Neural progenitor cell (in vitro differentiated cells): ENCODE data around the gene C20orf204. TPM values are rescaled to one million over a fixed set of nuclear protein-coding genes. Genes with fewer than 3 reads are reported as not detected.

Experiments
- DNase-seq: peaks from one replicate; pipeline ENCODE4 v3.0.0-alpha.2; 2016; ENCODE audit warnings: low spot score
- H2AFZ ChIP-seq: fragments of 200-600 bp; sonication (generic); replicated peaks from 2 replicates; pipeline ENCODE4 v1.6.1; 2016; ENCODE audit warnings: antibody characterized with exemption
- H3F3A ChIP-seq: fragments of 200-600 bp; sonication (generic); 2 replicates; pipeline ENCODE4 v1.6.1; 2016; ENCODE audit warnings: antibody characterized with exemption, low read depth
- H3K27ac ChIP-seq: fragments of 200-600 bp; sonication (generic); 2 replicates; pipeline ENCODE4 v1.5.1; 2016; ENCODE audit warnings: mild to moderate bottlenecking
- H3K27me3 ChIP-seq: fragments of 200-600 bp; sonication (generic); 2 replicates; pipeline ENCODE4 v1.6.1; 2016; ENCODE audit warnings: mild to moderate bottlenecking, moderate library complexity
- H3K36me3 ChIP-seq: fragments of 200-600 bp; sonication (generic); 2 replicates; pipeline ENCODE4 v1.5.1; 2016
- H3K4me1 ChIP-seq: fragments of 200-600 bp; sonication (generic); 2 replicates; pipeline ENCODE4 v1.6.1; 2016; ENCODE audit warnings: mixed run types
- H3K4me2 ChIP-seq: fragments of 200-600 bp; sonication (generic); 2 replicates; pipeline ENCODE4 v1.6.1; 2016
- H3K4me3 ChIP-seq: fragments of 200-600 bp; sonication (generic); 2 replicates; pipeline ENCODE4 v1.5.1; 2016
- H3K79me2 ChIP-seq: fragments of 200-600 bp; sonication (generic); 2 replicates; pipeline ENCODE4 v1.6.1; 2016; ENCODE audit warnings: low read depth
- H3K9ac ChIP-seq: fragments of 200-600 bp; sonication (generic); 2 replicates; pipeline ENCODE4 v1.6.1; 2016
- H3K9me3 ChIP-seq: fragments of 200-600 bp; sonication (generic); 2 replicates; pipeline ENCODE4 v1.5.1; 2016; ENCODE audit warnings: low read depth
- H4K20me1 ChIP-seq: fragments of 200-600 bp; sonication (generic); 2 replicates; pipeline ENCODE4 v1.6.1; 2016; ENCODE audit warnings: low read depth
- H3K27ac Mint-ChIP-seq: 3 replicates; pipeline ENCODE4 v1.8.0; 2021; ENCODE audit warnings: mixed read lengths
- H3K27me3 Mint-ChIP-seq: 2 replicates; pipeline ENCODE4 v1.8.0; 2022; ENCODE audit warnings: low read depth, mild to moderate bottlenecking, inconsistent platforms, moderate library complexity, mixed read lengths; ENCODE audit not compliant: insufficient read depth
- H3K36me3 Mint-ChIP-seq: 3 replicates; pipeline ENCODE4 v1.8.0; 2021; ENCODE audit warnings: mixed read lengths
- H3K4me1 Mint-ChIP-seq: 3 replicates; pipeline ENCODE4 v1.8.0; 2021; ENCODE audit warnings: mixed read lengths
- H3K4me3 Mint-ChIP-seq: 3 replicates; pipeline ENCODE4 v1.8.0; 2021; ENCODE audit warnings: mild to moderate bottlenecking, moderate library complexity, mixed read lengths
- H3K9me3 Mint-ChIP-seq: 3 replicates; pipeline ENCODE4 v1.8.0; 2020; ENCODE audit warnings: mixed read lengths
- EZH2 ChIP-seq: fragments of 200-600 bp; sonication (generic); IDR thresholded peaks from 2 replicates; pipeline ENCODE4 v1.6.1; 2017; ENCODE audit warnings: antibody characterized with exemption, mild to moderate bottlenecking, moderate library complexity
- EZH2phosphoT487 ChIP-seq: fragments of 200-600 bp; sonication (generic); IDR thresholded peaks from 2 replicates; pipeline ENCODE4 v1.6.1; 2017; ENCODE audit warnings: antibody characterized with exemption
- total RNA-seq: library from RNA; depleted of rRNA; stranded (reverse); fragments of >200 nt; gene quantifications from 2 replicates; pipeline ENCODE4 v1.2.3, GENCODE V29; 2015; ENCODE audit warnings: low replicate concordance
- TF ChIP-seq, protein P1 (sequence below): fragments of 200-600 bp; sonication (generic); IDR thresholded peaks from 2 replicates; pipeline ENCODE4 v1.5.1; 2017; ENCODE audit warnings: antibody characterized with exemption, mild to moderate bottlenecking

The C20orf204 gene
- total RNA-seq, 1 donor from 2014 or later = 0.04 TPM

DNA sequence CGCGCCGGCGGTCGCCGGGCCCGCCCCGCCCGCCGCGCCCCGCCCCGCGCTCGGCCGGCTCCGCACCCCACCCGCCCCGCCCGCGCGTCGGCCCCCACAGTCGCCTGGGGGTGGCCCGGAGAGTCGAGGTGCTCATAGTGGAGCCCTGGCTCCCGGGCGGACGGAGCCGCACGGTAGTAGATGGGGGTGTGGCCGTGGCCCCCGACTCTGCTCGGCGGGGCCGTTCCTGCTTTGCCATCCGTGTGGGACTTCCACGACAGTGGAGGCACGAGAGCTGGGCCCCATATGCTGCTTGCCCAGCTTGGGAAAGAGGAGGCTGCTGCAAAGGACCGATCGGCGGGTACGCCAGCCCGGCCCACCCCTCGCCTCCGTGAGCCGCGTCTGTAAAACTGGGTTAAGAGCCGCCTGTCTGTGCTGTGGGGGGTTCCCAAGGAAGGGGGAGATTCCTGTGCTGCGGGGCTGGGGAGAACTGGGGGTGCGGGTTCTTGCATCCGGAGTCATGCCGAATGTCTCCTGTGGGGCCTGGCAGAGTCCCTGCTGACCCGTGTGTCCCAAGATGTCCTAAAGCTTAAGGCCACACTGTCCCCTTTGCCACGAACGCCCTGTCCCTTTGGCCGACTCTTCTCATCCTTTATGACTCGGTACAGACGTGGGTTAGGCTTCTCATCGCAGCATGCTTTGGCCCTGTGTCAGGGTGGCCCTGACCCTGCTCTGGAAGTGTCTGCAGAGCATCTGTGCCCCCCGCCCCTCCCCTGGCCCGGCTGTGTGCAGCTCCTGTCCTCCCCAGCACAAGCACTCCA, 44.2 kb downstream of the C20orf204 start, which contains the start of gene OPRL1:
Gene OPRL1 (plus strand): TSS at position 70 of the 800 bp plus-strand sequence. CDS start 12,639 bp downstream, outside the sequence.
- Mint-ChIP-seq H3K36me3 (no peaks in the 10 kb centered on the region), H3K27me3 (peaks cover 8% of the 10 kb centered on the region), H3K4me1 (peaks cover 39% of the 10 kb centered on the region), H3K27ac (no peak within 1 kb of the TSS), H3K4me3 (peak within 1 kb of the TSS; percentile 86), H3K9me3 (no peaks in the 10 kb centered on the region)
- no peaks in the 10 kb centered on the region for H3K36me3 ChIP-seq
- no peak within 1 kb of the TSS for H3K27ac ChIP-seq
- H3K4me2 ChIP-seq = peak within 1 kb of the TSS; percentile 99
- DNase-seq = peak; percentile 54
- no peak for TF ChIP-seq EZH2
- TF ChIP-seq, protein P1, sequence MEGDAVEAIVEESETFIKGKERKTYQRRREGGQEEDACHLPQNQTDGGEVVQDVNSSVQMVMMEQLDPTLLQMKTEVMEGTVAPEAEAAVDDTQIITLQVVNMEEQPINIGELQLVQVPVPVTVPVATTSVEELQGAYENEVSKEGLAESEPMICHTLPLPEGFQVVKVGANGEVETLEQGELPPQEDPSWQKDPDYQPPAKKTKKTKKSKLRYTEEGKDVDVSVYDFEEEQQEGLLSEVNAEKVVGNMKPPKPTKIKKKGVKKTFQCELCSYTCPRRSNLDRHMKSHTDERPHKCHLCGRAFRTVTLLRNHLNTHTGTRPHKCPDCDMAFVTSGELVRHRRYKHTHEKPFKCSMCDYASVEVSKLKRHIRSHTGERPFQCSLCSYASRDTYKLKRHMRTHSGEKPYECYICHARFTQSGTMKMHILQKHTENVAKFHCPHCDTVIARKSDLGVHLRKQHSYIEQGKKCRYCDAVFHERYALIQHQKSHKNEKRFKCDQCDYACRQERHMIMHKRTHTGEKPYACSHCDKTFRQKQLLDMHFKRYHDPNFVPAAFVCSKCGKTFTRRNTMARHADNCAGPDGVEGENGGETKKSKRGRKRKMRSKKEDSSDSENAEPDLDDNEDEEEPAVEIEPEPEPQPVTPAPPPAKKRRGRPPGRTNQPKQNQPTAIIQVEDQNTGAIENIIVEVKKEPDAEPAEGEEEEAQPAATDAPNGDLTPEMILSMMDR = no peak
- no peak for TF ChIP-seq EZH2phosphoT487
- H3K9ac ChIP-seq = peak within 1 kb of the TSS; percentile 28
- H3K4me3 ChIP-seq = peak within 1 kb of the TSS; percentile 77
- H2AFZ ChIP-seq = peak within 1 kb of the TSS; percentile 82
- H3K79me2 ChIP-seq = no peaks in the 10 kb centered on the region
- H4K20me1 ChIP-seq = peaks cover 19% of the 10 kb centered on the region
- no peaks in the 10 kb centered on the region for H3K9me3 ChIP-seq
- peaks cover 27% of the 10 kb centered on the region for H3K4me1 ChIP-seq
- peaks cover 61% of the 10 kb centered on the region for H3K27me3 ChIP-seq
- H3F3A ChIP-seq = peaks cover 55% of the 10 kb centered on the region

DNA sequence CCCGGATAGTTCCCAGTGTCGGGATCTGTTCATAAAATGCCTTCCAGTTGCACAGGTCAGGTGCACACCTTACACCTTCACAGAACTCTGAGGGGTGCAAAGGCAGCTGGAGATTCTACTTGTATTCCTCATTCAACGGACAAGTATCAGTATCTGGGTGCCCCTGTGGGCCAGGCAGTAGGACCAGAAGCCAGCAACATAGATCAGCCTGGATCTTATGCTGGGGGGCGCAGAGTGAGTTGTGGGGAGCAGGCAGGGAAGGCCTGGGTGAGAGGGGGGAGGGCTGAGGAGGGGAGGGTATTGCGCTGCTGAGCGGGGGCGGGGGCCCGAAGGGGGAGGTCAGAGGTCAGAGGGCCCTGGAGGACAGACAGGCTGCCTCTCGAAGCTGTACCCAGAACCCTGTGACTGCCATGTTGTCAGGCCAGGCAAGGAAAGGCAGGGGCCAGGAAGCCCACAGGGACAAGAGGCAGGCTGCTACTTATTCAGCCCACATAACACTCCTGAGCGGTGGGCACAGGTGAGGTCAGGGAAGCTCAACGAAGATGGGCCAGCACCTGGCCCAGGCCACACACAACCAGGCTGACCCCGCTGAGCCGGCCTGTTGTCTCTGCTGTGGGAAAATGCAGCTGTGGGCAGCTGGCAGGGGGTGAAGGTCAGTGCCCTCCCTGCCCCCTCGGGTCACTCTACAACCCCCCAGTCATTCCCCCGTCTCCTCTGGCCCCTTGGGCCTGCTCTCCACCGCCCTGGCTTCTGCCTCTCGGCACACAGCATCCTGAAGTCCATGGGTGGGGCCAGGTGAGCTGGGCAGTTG, 45.0 kb downstream of the C20orf204 start:
- Histone ChIP-seq H3K4me2 (peak overlapping the region; percentile 96), H4K20me1 (peaks cover 19% of the 10 kb centered on the region), H3K36me3 (no peaks in the 10 kb centered on the region), H3K9ac (no peak overlapping the region), H3K9me3 (no peaks in the 10 kb centered on the region), H3K27me3 (peaks cover 69% of the 10 kb centered on the region), H3K4me1 (peaks cover 27% of the 10 kb centered on the region), H3K79me2 (no peaks in the 10 kb centered on the region), H2AFZ (no peak overlapping the region), H3F3A (peaks cover 55% of the 10 kb centered on the region), H3K27ac (no peak overlapping the region), H3K4me3 (peak overlapping the region; percentile 77)
- TF ChIP-seq, protein P1 = no peak
- no peak for TF ChIP-seq EZH2
- TF ChIP-seq EZH2phosphoT487 = no peak
- H3K4me1 Mint-ChIP-seq = peaks cover 41% of the 10 kb centered on the region
- H3K27me3 Mint-ChIP-seq = peaks cover 16% of the 10 kb centered on the region
- peak overlapping the region; percentile 86 for H3K4me3 Mint-ChIP-seq
- H3K36me3 Mint-ChIP-seq = no peaks in the 10 kb centered on the region
- H3K27ac Mint-ChIP-seq = no peak overlapping the region
- H3K9me3 Mint-ChIP-seq = peaks cover 1% of the 10 kb centered on the region
- no peak for DNase-seq

DNA sequence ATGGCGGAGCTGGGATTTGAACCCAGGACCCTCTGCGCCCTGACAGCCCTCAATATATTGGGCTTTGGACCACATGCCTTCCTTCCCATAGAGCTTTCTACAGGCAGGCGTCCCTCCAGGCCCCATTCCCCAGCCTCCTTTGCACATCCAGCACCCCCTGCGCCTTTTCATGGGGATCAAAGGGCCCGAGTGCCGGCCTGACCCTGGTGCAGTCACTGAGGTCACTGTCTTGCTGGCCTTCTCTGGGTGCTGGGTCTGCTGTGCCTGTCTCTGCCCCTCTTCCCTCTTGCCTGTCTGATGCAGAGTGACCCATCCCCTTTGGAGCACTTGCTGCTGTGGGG, 45.6 kb downstream of the C20orf204 start:
- peaks cover 55% of the 10 kb centered on the region for H3F3A ChIP-seq
- Mint-ChIP-seq H3K4me1 (peaks cover 41% of the 10 kb centered on the region), H3K4me3 (peak overlapping the region; percentile 70), H3K36me3 (no peaks in the 10 kb centered on the region), H3K27ac (no peak overlapping the region), H3K27me3 (peaks cover 20% of the 10 kb centered on the region), H3K9me3 (peaks cover 6% of the 10 kb centered on the region)
- no peak for DNase-seq
- no peaks in the 10 kb centered on the region for H3K36me3 ChIP-seq
- TF ChIP-seq EZH2phosphoT487 (no peak), EZH2 (no peak)
- TF ChIP-seq, protein P1 = no peak
- no peaks in the 10 kb centered on the region for H3K79me2 ChIP-seq
- no peak overlapping the region for H3K4me2 ChIP-seq
- peaks cover 19% of the 10 kb centered on the region for H4K20me1 ChIP-seq
- peaks cover 27% of the 10 kb centered on the region for H3K4me1 ChIP-seq
- no peak overlapping the region for H3K9ac ChIP-seq
- H2AFZ ChIP-seq = no peak overlapping the region
- no peaks in the 10 kb centered on the region for H3K9me3 ChIP-seq
- H3K4me3 ChIP-seq = no peak overlapping the region
- peaks cover 75% of the 10 kb centered on the region for H3K27me3 ChIP-seq
- H3K27ac ChIP-seq = no peak overlapping the region
